Neural progenitor cell (in vitro differentiated cells): ENCODE measurements around the gene CABP7. TPM values are rescaled to one million over a fixed set of nuclear protein-coding genes. Genes with fewer than 3 reads are reported as not detected.

Experiments
- DNase-seq: peaks from one replicate; pipeline ENCODE4 v3.0.0-alpha.2; 2016; ENCODE audit warnings: low spot score
- H2AFZ ChIP-seq: fragments of 200-600 bp; sonication (generic); replicated peaks from 2 replicates; pipeline ENCODE4 v1.6.1; 2016; ENCODE audit warnings: antibody characterized with exemption
- H3F3A ChIP-seq: fragments of 200-600 bp; sonication (generic); 2 replicates; pipeline ENCODE4 v1.6.1; 2016; ENCODE audit warnings: antibody characterized with exemption, low read depth
- H3K27ac ChIP-seq: fragments of 200-600 bp; sonication (generic); 2 replicates; pipeline ENCODE4 v1.5.1; 2016; ENCODE audit warnings: mild to moderate bottlenecking
- H3K27me3 ChIP-seq: fragments of 200-600 bp; sonication (generic); 2 replicates; pipeline ENCODE4 v1.6.1; 2016; ENCODE audit warnings: mild to moderate bottlenecking, moderate library complexity
- H3K36me3 ChIP-seq: fragments of 200-600 bp; sonication (generic); 2 replicates; pipeline ENCODE4 v1.5.1; 2016
- H3K4me1 ChIP-seq: fragments of 200-600 bp; sonication (generic); 2 replicates; pipeline ENCODE4 v1.6.1; 2016; ENCODE audit warnings: mixed run types
- H3K4me2 ChIP-seq: fragments of 200-600 bp; sonication (generic); 2 replicates; pipeline ENCODE4 v1.6.1; 2016
- H3K4me3 ChIP-seq: fragments of 200-600 bp; sonication (generic); 2 replicates; pipeline ENCODE4 v1.5.1; 2016
- H3K79me2 ChIP-seq: fragments of 200-600 bp; sonication (generic); 2 replicates; pipeline ENCODE4 v1.6.1; 2016; ENCODE audit warnings: low read depth
- H3K9ac ChIP-seq: fragments of 200-600 bp; sonication (generic); 2 replicates; pipeline ENCODE4 v1.6.1; 2016
- H3K9me3 ChIP-seq: fragments of 200-600 bp; sonication (generic); 2 replicates; pipeline ENCODE4 v1.5.1; 2016; ENCODE audit warnings: low read depth
- H4K20me1 ChIP-seq: fragments of 200-600 bp; sonication (generic); 2 replicates; pipeline ENCODE4 v1.6.1; 2016; ENCODE audit warnings: low read depth
- H3K27ac Mint-ChIP-seq: 3 replicates; pipeline ENCODE4 v1.8.0; 2021; ENCODE audit warnings: mixed read lengths
- H3K27me3 Mint-ChIP-seq: 2 replicates; pipeline ENCODE4 v1.8.0; 2022; ENCODE audit warnings: low read depth, mild to moderate bottlenecking, inconsistent platforms, moderate library complexity, mixed read lengths; ENCODE audit not compliant: insufficient read depth
- H3K36me3 Mint-ChIP-seq: 3 replicates; pipeline ENCODE4 v1.8.0; 2021; ENCODE audit warnings: mixed read lengths
- H3K4me1 Mint-ChIP-seq: 3 replicates; pipeline ENCODE4 v1.8.0; 2021; ENCODE audit warnings: mixed read lengths
- H3K4me3 Mint-ChIP-seq: 3 replicates; pipeline ENCODE4 v1.8.0; 2021; ENCODE audit warnings: mild to moderate bottlenecking, moderate library complexity, mixed read lengths
- H3K9me3 Mint-ChIP-seq: 3 replicates; pipeline ENCODE4 v1.8.0; 2020; ENCODE audit warnings: mixed read lengths
- CTCF ChIP-seq: fragments of 200-600 bp; sonication (generic); IDR thresholded peaks from 2 replicates; pipeline ENCODE4 v1.5.1; 2017; ENCODE audit warnings: antibody characterized with exemption, mild to moderate bottlenecking
- EZH2 ChIP-seq: fragments of 200-600 bp; sonication (generic); IDR thresholded peaks from 2 replicates; pipeline ENCODE4 v1.6.1; 2017; ENCODE audit warnings: antibody characterized with exemption, mild to moderate bottlenecking, moderate library complexity
- EZH2phosphoT487 ChIP-seq: fragments of 200-600 bp; sonication (generic); IDR thresholded peaks from 2 replicates; pipeline ENCODE4 v1.6.1; 2017; ENCODE audit warnings: antibody characterized with exemption
- total RNA-seq: library from RNA; depleted of rRNA; stranded (reverse); fragments of >200 nt; gene quantifications from 2 replicates; pipeline ENCODE4 v1.2.3, GENCODE V29; 2015; ENCODE audit warnings: low replicate concordance

CABP7 gene
- total RNA-seq, 1 donor from 2014 or later, result not detected

- H3K27me3 Mint-ChIP-seq, result peaks cover 40% of the 10 kb centered on the region
These were observed 2.3 kb downstream of the CABP7 start for GRCh38 chr22:29722151-29722550.

GRCh38 chr22:29722587-29722986 lies 2.8 kb downstream of the CABP7 start:
- Histone ChIP-seq H3K9me3 (no peaks in the 10 kb centered on the region), H3K79me2 (no peaks in the 10 kb centered on the region), H3K4me3 (no peak overlapping the region), H2AFZ (no peak overlapping the region), H3K27me3 (peaks cover 56% of the 10 kb centered on the region), H3F3A (peaks cover 3% of the 10 kb centered on the region), H3K9ac (no peak overlapping the region), H3K36me3 (no peaks in the 10 kb centered on the region), H3K27ac (no peak overlapping the region), H3K4me2 (no peak overlapping the region), H3K4me1 (peaks cover 7% of the 10 kb centered on the region), H4K20me1 (peaks cover 25% of the 10 kb centered on the region)
- Mint-ChIP-seq H3K4me3 (no peak overlapping the region), H3K36me3 (no peaks in the 10 kb centered on the region), H3K27ac (no peak overlapping the region), H3K4me1 (peaks cover 14% of the 10 kb centered on the region), H3K27me3 (peaks cover 36% of the 10 kb centered on the region), H3K9me3 (no peaks in the 10 kb centered on the region)
- no peak for DNase-seq
- TF ChIP-seq EZH2phosphoT487 (no peak), CTCF (no peak), EZH2 (no peak)

More at GRCh38 chr22:29722151-29722550, 2.3 kb downstream of the CABP7 start:
- no peak overlapping the region for H3K9ac ChIP-seq
- Mint-ChIP-seq H3K9me3 (no peaks in the 10 kb centered on the region), H3K27ac (no peak overlapping the region), H3K4me1 (peaks cover 14% of the 10 kb centered on the region), H3K4me3 (no peak overlapping the region), H3K36me3 (no peaks in the 10 kb centered on the region)
- H3K36me3 ChIP-seq, result no peaks in the 10 kb centered on the region
- no peak for DNase-seq
- peaks cover 7% of the 10 kb centered on the region for H3K4me1 ChIP-seq
- peaks cover 61% of the 10 kb centered on the region for H3K27me3 ChIP-seq
- peaks cover 29% of the 10 kb centered on the region for H4K20me1 ChIP-seq
- H3K9me3 ChIP-seq, result no peaks in the 10 kb centered on the region
- H3K27ac ChIP-seq, result no peak overlapping the region
- H3F3A ChIP-seq, result peaks cover under 1% of the 10 kb centered on the region
- no peak overlapping the region for H3K4me3 ChIP-seq
- no peak overlapping the region for H3K4me2 ChIP-seq
- H2AFZ ChIP-seq, result no peak overlapping the region
- no peaks in the 10 kb centered on the region for H3K79me2 ChIP-seq
- no peak for TF ChIP-seq CTCF
- TF ChIP-seq EZH2, result no peak
- TF ChIP-seq EZH2phosphoT487, result no peak

- peaks cover 45% of the 10 kb centered on the region for H3K27me3 ChIP-seq
- Mint-ChIP-seq H3K27ac (no peak overlapping the region), H3K27me3 (peaks cover 25% of the 10 kb centered on the region), H3K4me1 (peaks cover 11% of the 10 kb centered on the region), H3K9me3 (no peaks in the 10 kb centered on the region), H3K36me3 (no peaks in the 10 kb centered on the region), H3K4me3 (peak overlapping the region; percentile 27)
- H3K4me1 ChIP-seq, result peaks cover 7% of the 10 kb centered on the region
- H3F3A ChIP-seq, result peaks cover 3% of the 10 kb centered on the region
- H2AFZ ChIP-seq, result no peak overlapping the region
- DNase-seq, result no peak
- TF ChIP-seq EZH2 (no peak), EZH2phosphoT487 (no peak), CTCF (no peak)
- no peaks in the 10 kb centered on the region for H3K36me3 ChIP-seq
- H4K20me1 ChIP-seq, result peaks cover 16% of the 10 kb centered on the region
- no peak overlapping the region for H3K9ac ChIP-seq
- H3K4me3 ChIP-seq, result no peak overlapping the region
- H3K4me2 ChIP-seq, result no peak overlapping the region
- no peaks in the 10 kb centered on the region for H3K79me2 ChIP-seq
- H3K9me3 ChIP-seq, result no peaks in the 10 kb centered on the region
- H3K27ac ChIP-seq, result no peak overlapping the region
These were observed 4.0 kb downstream of the CABP7 start for GRCh38 chr22:29723766-29724165.
